ENCODE results near the gene RAB4B. TPM values are rescaled to one million over a fixed set of nuclear protein-coding genes. Genes with fewer than 3 reads are reported as not detected.
"Not testable (repeated sequence)": the region's sequence is repeated elsewhere in the genome, so short reads cannot be mapped to it uniquely, and the experiment has no call there.

RAB4B gene
- total RNA-seq, 1 experiment from 2014 or later = 9.1 TPM

GRCh38 chr19:40826312-40826698 is 48.3 kb downstream of the RAB4B start:
- CTCF ChIA-PET; H3K4me3 ChIP-seq (ENCODE audit: low read depth, low read length, poor library complexity, severe bottlenecking); DNase-seq (ENCODE audit: low spot score); H3K27ac ChIP-seq (ENCODE audit: low read depth, low read length, poor library complexity, severe bottlenecking); H3K27me3 ChIP-seq (replicated peaks; ENCODE audit: insufficient read depth, low read depth, low read length, poor library complexity); POLR2A ChIA-PET (ENCODE audit: low non-redundant PET); H3K4me1 ChIP-seq (ENCODE audit: insufficient read depth, low read length, poor library complexity, severe bottlenecking); BruUV-seq (replicated peaks); H3K9me3 ChIP-seq (ENCODE audit: low read depth, low read length, poor library complexity, severe bottlenecking); H3K36me3 ChIP-seq (ENCODE audit: insufficient read depth, low read length, poor library complexity, severe bottlenecking); intact Hi-C loops (cut with micrococcal nuclease; ENCODE audit: unreplicated experiment): not testable (repeated sequence)

GRCh38 chr19:40826699-40827385 is 48.8 kb downstream of the RAB4B start:
- H3K4me1 ChIP-seq (ENCODE audit: insufficient read depth, low read length, poor library complexity, severe bottlenecking); H3K27me3 ChIP-seq (replicated peaks; ENCODE audit: insufficient read depth, low read depth, low read length, poor library complexity); H3K9me3 ChIP-seq (ENCODE audit: low read depth, low read length, poor library complexity, severe bottlenecking); H3K4me3 ChIP-seq (ENCODE audit: low read depth, low read length, poor library complexity, severe bottlenecking); BruUV-seq (replicated peaks); POLR2A ChIA-PET (ENCODE audit: low non-redundant PET); H3K27ac ChIP-seq (ENCODE audit: low read depth, low read length, poor library complexity, severe bottlenecking); H3K36me3 ChIP-seq (ENCODE audit: insufficient read depth, low read length, poor library complexity, severe bottlenecking); CTCF ChIA-PET; intact Hi-C loops (cut with micrococcal nuclease; ENCODE audit: unreplicated experiment); DNase-seq (ENCODE audit: low spot score): not testable (repeated sequence)

- Histone ChIP-seq H3K27me3 (replicated peaks; ENCODE audit: insufficient read depth, low read depth, low read length, poor library complexity) (no peaks in the 10 kb centered on the region), H3K4me3 (ENCODE audit: low read depth, low read length, poor library complexity, severe bottlenecking) (no peak overlapping the region), H3K4me1 (ENCODE audit: insufficient read depth, low read length, poor library complexity, severe bottlenecking) (no peaks in the 10 kb centered on the region), H3K9me3 (ENCODE audit: low read depth, low read length, poor library complexity, severe bottlenecking) (no peaks in the 10 kb centered on the region), H3K36me3 (ENCODE audit: insufficient read depth, low read length, poor library complexity, severe bottlenecking) (no peaks in the 10 kb centered on the region), H3K27ac (ENCODE audit: low read depth, low read length, poor library complexity, severe bottlenecking) (no peak overlapping the region)
- DNase-seq (ENCODE audit: low spot score) = no peak
- no TSS peak for BruUV-seq (replicated peaks)
- ChIA-PET CTCF (no interaction called here), POLR2A (ENCODE audit: low non-redundant PET) (interaction anchor here (0.6 kb wide), 1 partner anchor 392 kb away, joined by 3 read pairs; no protein-coding TSS in a partner anchor)
- TF ChIP-seq EZH2 (IDR thresholded peaks at IDR 0.05; ENCODE audit: borderline replicate concordance, low read depth, low read length, poor library complexity, severe bottlenecking) (no peak), CTCF (conservative IDR thresholded peaks at IDR 0.05; ENCODE audit: low read depth, low read length) (no peak)
- intact Hi-C loops (cut with micrococcal nuclease; ENCODE audit: unreplicated experiment) = no loop called here
These were observed 49.6 kb downstream of the RAB4B start for GRCh38 chr19:40827386-40828247.

GRCh38 chr19:40829205-40829604 is 51.2 kb downstream of the RAB4B start:
- POLR2A ChIA-PET (ENCODE audit: low non-redundant PET) = no interaction called here
- no peak for DNase-seq (ENCODE audit: low spot score)

GRCh38 chr19:40830741-40831140 is 52.7 kb downstream of the RAB4B start:
- DNase-seq (ENCODE audit: low spot score); CTCF ChIA-PET; H3K9me3 ChIP-seq (ENCODE audit: low read depth, low read length, poor library complexity, severe bottlenecking); H3K4me1 ChIP-seq (ENCODE audit: insufficient read depth, low read length, poor library complexity, severe bottlenecking); H3K36me3 ChIP-seq (ENCODE audit: insufficient read depth, low read length, poor library complexity, severe bottlenecking); POLR2A ChIA-PET (ENCODE audit: low non-redundant PET); BruUV-seq (replicated peaks); H3K27ac ChIP-seq (ENCODE audit: low read depth, low read length, poor library complexity, severe bottlenecking); intact Hi-C loops (cut with micrococcal nuclease; ENCODE audit: unreplicated experiment); H3K27me3 ChIP-seq (replicated peaks; ENCODE audit: insufficient read depth, low read depth, low read length, poor library complexity); H3K4me3 ChIP-seq (ENCODE audit: low read depth, low read length, poor library complexity, severe bottlenecking): not testable (repeated sequence)

More at GRCh38 chr19:40829205-40829604, 51.2 kb downstream of the RAB4B start:
- CTCF ChIA-PET = no interaction called here
- intact Hi-C loops (cut with micrococcal nuclease; ENCODE audit: unreplicated experiment) = no loop called here
- Histone ChIP-seq H3K27me3 (replicated peaks; ENCODE audit: insufficient read depth, low read depth, low read length, poor library complexity) (no peaks in the 10 kb centered on the region), H3K36me3 (ENCODE audit: insufficient read depth, low read length, poor library complexity, severe bottlenecking) (no peaks in the 10 kb centered on the region), H3K4me3 (ENCODE audit: low read depth, low read length, poor library complexity, severe bottlenecking) (no peak overlapping the region), H3K4me1 (ENCODE audit: insufficient read depth, low read length, poor library complexity, severe bottlenecking) (no peaks in the 10 kb centered on the region), H3K9me3 (ENCODE audit: low read depth, low read length, poor library complexity, severe bottlenecking) (no peaks in the 10 kb centered on the region), H3K27ac (ENCODE audit: low read depth, low read length, poor library complexity, severe bottlenecking) (no peak overlapping the region)
- BruUV-seq (replicated peaks) = no TSS peak
- no peak for TF ChIP-seq EZH2 (IDR thresholded peaks at IDR 0.05; ENCODE audit: borderline replicate concordance, low read depth, low read length, poor library complexity, severe bottlenecking)
- TF ChIP-seq CTCF (conservative IDR thresholded peaks at IDR 0.05; ENCODE audit: low read depth, low read length) = no peak
